UCSD-AML1 (cell line): Measurements from ENCODE around the gene YIPF4.
A peak's percentile ranks its signal among the peaks of the same experiment; 100 is the strongest.
"Not testable (repeated sequence)": the region's sequence is repeated elsewhere in the genome, so short reads cannot be mapped to it uniquely, and the experiment has no call there.

Source experiments
- DNase-seq: peaks from one replicate; lab custom pipeline; 2025; ENCODE audit not compliant: unreplicated experiment; lab: John Stamatoyannopoulos, UW

The YIPF4 gene

DNA sequence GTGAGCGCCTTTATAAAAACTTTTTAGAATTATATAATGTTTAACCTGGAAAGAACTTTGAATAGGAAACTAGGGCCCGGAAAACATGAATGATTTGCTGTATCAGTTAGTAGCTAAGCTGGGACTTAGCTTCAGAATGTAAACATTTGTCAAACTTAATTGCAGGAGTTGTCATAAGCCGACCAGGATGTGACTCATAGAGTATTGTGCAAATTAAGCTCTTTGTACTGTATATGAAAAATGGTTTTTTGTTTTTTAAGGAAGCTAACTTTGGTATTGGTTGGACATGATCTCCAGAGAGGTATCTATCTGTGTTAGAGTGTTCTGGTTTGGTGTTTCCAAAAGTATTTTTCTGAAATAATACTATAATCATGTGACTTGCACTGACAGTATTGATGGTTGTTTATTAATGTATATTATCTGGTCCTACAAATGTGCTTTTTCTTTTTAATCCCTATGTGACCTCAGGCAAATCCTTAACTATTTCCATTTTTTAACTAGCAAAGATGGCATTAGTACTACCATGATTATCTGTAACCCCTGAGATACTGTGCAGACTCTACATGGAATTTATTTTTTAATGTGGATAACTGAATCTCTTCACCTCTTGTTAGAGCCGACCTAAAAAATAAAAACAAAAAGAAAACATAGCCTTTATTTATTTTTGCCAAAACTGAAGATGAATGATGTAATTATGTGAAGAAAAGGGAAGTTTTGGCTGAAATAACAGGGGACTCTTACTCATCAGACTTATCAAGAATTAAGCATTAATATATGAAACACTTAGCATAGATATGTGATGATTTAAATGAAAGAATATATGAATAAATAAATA, 11.7 kb downstream of the YIPF4 start:
- DNase-seq = no peak

DNA sequence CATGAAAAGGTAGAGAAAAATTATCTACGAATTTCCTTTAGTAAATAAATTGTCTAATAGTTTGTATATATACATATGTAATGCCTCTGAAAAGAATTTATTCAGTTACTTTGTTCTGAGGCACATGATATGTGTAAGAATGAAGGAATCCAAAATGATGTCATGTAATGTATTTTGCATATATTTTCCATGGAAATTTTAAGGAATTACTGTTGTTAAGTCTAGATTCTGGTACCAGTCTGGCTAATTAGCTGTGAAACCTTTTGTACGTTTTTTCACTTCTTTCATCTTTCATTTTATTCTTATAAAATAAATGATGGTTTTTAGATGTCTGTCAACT, 12.3 kb downstream of the YIPF4 start:
- no peak for DNase-seq

DNA sequence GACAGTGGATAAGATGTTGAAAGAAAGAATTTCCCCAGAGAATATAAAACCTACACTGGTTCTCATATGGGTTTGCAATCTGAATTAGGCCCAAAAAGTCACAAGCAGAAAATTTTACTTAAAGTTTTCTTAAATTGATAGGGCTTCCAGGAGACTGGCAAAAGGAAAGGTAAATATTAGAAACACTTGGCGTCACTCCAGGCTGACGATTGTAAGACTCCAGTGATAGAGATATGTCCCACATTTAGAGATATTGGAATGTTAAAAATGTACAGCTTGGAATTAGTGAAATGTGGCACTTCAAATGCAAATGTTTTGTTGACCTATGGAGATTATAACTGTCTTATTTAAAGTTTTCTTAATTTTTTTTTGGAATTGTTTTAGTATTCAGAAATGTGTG, 14.0 kb downstream of the YIPF4 start:
- DNase-seq = no peak

DNA sequence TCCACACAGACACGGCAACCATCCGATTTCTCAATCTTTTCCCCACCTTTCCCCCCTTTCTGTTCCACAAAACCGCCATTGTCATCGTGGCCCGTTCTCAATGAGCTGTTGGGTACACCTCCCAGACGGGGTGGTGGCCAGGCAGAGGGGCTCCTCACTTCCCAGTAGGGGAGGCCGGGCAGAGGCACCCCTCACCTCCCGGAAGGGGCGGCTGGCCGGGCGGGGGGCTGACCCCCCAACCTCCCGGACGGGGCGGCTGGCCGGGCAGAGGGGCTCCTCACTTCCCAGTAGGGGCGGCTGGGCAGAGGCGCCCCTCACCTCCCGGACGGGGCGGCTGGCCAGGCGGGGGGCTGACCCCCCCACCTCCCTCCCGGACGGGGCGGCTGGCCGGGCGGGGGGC, 15.8 kb downstream of the YIPF4 start:
- not testable (repeated sequence) for DNase-seq

DNA sequence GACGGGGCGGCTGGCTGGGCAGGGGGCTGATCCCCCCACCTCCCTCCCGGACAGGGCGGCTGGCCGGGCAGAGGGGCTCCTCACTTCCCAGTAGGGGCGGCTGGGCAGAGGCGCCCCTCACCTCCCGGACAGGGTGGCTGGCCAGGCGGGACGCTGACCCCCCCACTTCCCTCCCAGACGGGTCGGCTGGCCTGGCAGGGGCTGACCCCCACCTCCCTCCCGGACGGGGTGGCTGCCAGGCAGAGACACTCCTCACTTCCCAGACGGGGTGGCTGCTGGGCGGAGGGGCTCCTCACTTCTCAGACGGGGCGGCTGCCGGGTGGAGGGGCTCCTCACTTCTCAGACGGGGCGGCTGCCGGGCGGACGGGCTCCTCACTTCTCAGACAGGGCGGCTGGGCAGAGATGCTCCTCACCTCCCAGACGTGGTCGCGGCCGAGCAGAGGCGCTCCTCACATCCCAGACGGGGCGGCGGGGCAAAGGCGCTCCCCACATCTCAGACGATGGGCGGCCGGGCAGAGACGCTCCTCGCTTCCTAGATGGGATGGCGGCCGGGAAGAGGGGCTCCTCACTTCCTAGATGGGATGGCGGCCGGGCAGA, 16.4 kb downstream of the YIPF4 start:
- not testable (repeated sequence) for DNase-seq

DNA sequence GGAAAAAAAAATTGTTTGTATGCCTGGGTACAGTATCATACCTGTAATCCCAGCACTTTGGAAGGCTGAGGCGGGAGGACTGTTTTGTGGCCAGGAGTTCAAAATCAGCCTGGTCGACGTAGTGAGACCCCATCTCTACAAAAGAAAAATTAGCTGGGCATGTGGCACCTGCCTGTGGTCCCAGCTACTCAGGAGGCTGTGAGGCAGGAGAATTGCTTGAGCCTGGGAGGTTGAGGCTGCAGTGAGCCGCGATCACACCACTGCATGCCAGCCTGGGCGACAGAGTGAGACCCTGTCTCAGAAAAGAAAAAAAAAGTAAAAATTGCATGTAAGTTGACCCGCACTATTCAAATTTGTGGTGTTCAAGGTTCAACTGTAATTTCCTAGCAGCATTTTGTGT, 32.9 kb downstream of the YIPF4 start:
- no peak for DNase-seq

DNA sequence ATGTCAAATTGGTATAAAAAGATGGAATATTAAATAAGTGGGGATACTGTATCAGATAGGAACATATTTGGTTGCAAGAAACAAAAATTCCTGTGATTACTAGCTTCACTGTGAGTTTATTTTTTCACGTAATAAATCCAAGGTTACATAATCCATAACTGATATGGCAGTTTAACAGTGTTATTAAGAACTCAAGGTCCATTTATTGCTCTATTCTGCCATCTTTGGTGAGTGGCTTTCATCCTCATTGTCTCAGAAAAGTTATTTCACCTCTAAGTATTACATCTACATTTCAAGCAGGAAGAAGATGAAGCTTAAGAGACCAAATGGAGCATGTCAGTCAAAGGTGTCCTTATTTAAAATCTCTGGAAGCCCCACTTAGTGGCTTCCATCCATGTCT, 37.2 kb downstream of the YIPF4 start:
- DNase-seq = no peak

DNA sequence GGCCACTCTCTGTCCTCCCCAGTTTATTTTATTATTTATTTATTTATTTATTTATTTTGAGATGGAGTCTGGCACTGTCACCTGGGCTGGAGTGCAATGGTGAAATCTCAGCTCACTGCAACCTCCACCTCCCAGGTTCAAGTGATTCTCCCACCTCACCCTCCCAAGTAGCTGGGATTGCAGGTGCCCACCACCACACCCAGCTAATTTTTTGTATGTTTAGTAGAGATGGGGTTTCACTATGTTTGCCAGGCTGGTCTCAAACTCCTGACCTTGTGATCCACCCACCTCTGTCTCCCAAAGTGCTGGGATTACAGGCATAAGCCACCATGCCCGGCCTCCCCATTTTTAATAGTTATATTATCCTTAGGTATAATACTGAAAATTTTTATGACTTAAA, 51.0 kb downstream of the YIPF4 start:
- DNase-seq = not testable (repeated sequence)

DNA sequence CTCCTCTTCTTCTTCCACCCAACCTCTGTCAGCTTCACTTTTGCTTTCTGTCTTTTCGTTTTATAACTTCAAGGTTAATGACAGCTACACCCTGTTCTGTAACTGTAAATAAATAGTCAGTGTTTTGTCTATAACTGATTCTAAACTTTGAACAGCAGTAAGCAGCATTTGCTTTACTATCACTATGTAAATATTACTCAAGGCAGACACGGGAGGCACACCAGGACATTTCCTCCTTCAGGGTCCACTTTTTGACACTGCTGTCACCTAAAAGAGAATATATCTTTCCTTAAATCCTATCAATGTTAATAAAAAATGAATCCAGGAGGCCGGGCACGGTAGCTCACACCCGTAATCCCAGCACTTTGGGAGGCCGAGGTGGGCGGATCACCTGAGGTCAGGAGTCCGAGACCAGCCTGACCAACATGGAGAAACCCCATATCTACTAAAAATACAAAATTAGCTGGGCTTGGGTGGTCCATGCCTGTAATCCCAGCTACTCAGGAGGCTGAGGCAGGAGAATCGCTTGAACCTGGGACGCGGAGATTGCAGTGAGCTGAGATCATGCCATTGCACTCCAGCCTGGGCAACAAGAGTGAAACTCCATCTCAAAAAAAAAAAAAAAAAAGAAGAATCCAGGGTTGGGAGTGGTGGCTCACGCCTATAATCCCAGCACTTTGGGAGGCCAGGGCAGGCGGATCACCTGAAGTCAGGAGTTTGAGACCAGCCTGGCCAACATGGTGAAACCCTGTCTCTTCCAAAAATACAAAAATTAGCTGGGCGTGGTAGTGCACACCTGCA, 51.7 kb downstream of the YIPF4 start:
- not testable (repeated sequence) for DNase-seq

DNA sequence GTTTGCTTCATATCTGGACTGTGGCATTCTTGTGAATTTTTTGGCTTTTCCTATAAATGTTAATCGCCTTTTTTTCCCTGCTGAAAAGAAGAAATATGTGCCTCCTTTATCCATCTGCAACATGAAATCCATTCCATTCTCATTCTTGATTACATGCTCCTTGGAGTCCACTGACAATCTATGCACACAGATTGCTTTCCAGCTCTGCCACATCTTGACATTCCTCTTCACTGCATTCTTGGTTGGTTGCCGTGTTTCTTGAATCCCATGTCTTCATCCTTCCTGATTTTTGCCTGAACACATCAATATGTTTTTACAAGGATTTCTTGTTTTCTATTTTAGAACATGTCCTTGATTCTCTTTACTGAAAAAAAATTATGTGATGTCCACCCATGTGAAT, 52.4 kb downstream of the YIPF4 start:
- no peak for DNase-seq

DNA sequence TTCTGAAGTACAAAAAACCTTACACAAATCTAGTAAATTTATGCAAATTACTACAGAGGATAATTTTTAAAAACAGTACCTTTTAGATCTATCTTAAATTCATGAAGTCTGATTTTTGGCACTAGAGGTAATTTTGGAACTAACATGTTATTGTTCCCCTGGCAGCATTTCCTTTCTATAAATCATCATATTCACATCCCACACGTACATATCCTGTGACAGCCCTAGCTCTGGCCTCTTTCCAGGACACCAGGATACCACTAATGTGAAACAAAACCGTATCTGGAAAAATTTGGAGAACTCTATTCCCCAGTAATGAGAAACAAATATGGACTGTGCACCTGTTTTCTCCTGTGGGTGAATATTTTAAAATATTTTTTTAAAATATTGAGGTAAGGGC, 65.1 kb downstream of the YIPF4 start:
- no peak for DNase-seq

DNA sequence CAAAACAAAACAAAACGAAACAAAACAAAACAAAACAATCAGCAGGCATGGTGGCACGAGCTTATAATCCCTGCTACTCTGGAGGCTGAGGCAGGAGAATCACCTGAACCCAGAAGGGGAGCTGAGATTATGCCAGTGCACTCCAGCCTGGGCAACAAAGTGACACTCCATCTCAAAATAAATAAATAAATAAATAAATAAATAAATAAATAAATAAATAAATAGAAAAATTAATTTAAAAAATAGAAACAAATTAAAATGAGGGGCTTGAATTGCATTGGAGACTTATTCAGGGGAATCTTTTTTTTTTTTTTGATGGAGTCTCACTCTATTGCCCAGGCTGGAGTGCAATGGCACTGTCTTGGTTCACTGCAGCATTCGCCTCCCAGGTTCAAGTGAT, 73.1 kb downstream of the YIPF4 start:
- not testable (repeated sequence) for DNase-seq

DNA sequence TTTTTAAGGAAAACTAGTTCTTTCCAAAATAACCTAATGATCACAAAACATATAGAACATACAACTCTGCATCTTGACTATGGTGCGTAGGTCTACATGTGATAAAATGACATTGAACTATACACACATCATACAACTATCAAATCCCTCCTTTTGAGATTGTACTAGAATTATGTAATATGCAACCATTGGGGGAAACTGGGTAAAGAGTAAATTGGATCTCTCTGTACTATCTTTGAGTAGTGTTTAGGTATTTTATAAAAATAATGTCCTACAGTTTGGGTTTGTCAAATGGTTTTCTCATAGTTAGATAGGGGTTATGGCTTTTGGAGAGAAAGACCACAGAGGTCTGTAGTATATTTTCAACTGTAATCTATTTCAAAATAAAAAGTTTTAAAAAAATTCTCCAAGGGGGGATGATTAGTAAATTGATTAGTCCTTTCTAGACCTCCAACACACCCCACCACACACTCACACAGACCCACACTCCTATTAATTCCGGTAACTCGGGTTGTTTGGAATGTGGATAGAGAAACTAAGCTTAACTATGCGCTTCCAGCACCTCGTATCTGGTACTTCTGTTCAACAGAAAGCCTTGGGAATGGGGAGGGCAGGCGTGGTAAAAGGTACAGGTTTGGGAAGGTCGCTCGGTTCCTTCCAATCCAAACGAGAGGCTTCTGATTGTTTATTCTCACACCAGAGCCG, 78.4 kb downstream of the YIPF4 start:
- no peak for DNase-seq

DNA sequence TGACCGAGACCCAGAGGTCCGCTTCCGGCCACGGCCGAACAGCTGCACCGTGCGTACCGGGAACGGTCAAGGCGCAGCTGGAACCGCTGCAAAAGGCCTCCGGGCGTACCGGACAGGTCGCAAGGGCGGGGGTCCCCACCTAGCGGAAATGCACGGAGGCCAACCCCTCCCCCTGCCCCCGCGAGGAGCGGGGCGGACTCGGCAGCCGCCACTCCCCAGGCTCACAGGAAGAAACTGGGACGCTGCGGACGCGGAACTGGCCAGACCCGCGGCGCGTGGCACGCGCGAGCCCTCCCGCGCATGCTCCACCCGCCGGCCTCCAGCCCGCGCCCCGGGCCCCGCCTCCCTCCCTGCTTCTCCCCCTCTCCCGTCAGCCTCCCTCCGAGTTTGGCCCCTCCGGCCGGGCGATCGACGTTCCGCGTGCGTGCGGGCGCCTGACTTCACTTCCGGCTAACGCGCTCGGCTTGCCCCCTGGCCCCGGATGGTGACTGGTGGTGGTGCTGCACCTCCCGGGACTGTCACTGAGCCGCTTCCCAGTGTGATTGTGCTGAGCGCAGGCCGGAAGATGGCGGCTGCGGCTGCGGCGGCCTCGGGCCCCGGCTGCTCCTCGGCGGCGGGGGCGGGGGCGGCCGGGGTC, 79.1 kb downstream of the YIPF4 start, which contains the start of gene BIRC6:
TSS of gene BIRC6 (plus strand) at position 343 of the 637 bp plus-strand sequence. CDS start at position 482, 139 bp downstream.
- DNase-seq = peak; percentile 99

DNA sequence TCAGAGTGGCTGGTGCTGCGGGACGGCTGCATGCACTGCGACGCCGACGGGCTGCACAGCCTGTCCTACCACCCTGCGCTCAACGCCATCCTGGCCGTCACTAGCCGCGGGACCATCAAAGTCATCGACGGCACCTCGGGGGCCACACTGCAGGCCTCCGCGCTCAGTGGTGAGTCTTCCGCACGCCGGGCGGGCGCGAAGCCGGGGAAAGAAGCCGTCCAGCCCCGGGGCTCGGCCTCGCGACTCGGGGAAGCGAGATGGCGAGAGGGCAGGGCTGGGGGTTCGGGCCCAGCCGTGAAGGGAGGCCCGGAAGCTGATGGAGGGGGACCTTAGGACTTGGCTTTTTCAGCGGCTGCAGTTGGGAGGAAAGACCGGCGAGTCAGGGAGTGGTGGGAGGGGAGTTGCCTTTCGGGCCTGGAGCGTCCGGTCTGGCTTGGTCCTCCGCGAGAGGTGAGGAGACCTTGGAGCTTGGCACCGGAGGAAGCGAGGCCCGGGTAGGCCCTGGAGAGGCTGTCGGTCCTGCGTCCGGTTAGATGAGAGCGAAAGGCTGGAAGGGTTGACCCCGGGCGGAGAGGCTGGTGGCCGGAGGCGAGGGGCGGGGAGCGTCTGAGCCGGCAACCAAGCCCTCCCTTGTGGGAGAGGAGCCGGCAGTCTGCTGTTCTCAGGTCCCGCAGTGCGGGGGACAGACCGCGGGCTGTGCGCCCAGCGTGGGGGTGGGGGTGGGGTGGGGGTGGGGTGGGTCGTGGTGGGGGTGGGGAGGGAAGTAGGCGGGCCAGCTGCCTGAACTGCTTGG, 79.8 kb downstream of the YIPF4 start:
- DNase-seq = peak; percentile 62

DNA sequence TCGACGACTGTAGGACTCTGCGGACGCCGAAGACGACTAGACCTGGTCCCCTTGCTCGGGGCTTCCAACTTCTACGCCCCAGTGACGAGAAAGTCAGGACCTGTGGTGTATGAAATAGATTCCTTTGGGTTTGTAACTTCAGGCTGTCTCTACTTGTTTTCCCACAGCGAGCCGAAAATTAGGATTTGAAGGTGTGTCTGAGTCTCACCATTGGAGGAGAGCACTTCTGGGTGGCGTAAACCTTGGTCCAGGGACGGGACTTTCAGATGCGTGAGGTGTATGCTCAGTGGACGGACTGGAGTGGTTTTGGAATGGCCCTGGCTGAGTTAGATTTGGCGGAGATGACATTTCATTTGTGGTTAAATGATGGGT, 80.4 kb downstream of the YIPF4 start:
- DNase-seq = no peak

DNA sequence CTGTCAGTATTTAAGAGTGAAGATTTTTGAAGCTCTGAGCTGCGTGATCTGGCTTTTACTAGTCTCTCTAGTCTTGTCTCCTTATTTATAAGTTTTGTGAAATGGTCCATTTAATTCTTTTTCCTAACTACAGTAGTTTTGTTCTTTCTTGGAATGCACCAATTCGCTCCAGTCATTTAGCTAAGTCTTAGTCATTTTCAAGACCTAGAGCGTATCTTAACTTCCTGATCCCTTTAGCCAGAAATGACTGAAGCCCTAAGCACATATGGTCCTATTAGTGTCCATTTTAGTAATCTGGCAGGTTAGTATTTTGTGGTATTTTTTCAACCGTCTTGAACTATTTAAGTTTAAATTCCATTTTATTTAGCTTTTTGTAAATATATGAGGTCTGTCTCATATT, 82.7 kb downstream of the YIPF4 start:
- no peak for DNase-seq

DNA sequence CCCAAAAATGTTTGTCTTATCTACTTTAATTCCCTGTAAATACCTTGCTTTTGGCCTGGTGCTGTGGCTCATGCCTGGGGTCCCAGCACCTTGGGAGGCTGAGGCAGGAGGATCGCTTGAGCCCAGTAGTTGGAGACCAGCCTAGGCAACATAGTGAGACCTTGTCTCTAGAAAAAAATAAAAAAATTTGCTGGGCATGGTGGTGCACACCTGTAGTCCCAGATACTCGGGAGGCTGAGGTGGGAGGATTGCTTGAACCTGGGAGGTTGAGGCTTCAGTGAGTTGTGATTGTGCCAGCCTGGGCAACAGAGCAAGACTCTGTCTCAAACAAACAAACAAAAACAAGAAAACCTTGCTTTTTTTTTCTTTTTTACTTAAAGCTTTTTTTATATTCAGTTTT, 85.3 kb downstream of the YIPF4 start:
- not testable (repeated sequence) for DNase-seq

DNA sequence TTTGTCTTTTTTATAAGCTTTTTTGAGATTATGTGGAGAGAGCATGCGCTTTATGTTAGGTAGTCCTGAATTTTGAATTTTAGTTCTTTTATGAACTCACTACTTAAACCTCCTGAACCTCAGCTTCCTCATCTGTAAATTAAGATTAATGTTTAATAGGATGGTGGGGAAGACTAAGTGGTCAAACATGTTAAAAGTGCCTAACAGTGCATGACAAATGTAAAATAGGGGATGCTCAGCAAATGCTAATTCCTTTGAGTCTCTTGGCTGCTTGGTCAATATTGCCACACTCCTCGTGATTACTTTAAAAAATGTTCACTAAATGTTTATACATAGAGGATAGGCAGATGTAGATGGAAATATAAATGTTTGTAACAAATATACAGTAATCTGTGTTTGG, 85.9 kb downstream of the YIPF4 start:
- DNase-seq = no peak

DNA sequence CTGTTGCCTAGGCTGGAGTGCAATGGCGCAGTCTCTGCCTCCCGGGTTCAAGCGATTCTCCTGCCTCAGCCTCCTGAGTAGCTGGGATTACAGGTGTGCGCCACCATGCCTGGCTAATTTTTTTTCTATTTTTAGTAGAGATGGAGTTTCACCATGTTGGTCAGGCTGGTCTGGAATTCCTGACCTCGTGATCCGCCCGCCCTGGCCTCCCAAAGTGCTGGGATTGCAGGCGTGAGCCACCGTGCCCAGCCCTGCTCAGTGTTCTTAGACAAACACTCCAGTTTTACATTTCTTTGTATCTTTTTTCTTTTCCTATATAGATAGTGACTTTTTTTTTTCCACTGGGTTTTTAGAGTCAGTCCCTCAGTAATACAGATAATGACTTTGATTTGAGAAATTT, 86.6 kb downstream of the YIPF4 start:
- DNase-seq = not testable (repeated sequence)
